Frontal cortex (tissue), 4 donors: ENCODE results near the gene SYNGAP1. TPM values are rescaled to one million over a fixed set of nuclear protein-coding genes. Genes with fewer than 3 reads are reported as not detected.
"Not testable (repeated sequence)": the region's sequence is repeated elsewhere in the genome, so short reads cannot be mapped to it uniquely, and the experiment has no call there.

ENCODE experiments used
- DNase-seq, 2 donors: peaks; one replicate each; pipeline ENCODE4 v3.0.0; 2012; ENCODE audit warnings: low spot score in 2 of 2
- FAIRE-seq: peaks from 2 replicates; lab custom pipeline; 2012; peaks lifted over from hg19 to GRCh38; lab: Jason Lieb, UNC
- total RNA-seq: library from RNA; depleted of rRNA; stranded (reverse); fragments of >200 nt; gene quantifications from one replicate; pipeline ENCODE4 v1.2.3, GENCODE V29; 2014
- donor health status: control.
- donor health status: control.
- donor health status: control.

SYNGAP1 gene
- total RNA-seq = 35.1 TPM

DNA sequence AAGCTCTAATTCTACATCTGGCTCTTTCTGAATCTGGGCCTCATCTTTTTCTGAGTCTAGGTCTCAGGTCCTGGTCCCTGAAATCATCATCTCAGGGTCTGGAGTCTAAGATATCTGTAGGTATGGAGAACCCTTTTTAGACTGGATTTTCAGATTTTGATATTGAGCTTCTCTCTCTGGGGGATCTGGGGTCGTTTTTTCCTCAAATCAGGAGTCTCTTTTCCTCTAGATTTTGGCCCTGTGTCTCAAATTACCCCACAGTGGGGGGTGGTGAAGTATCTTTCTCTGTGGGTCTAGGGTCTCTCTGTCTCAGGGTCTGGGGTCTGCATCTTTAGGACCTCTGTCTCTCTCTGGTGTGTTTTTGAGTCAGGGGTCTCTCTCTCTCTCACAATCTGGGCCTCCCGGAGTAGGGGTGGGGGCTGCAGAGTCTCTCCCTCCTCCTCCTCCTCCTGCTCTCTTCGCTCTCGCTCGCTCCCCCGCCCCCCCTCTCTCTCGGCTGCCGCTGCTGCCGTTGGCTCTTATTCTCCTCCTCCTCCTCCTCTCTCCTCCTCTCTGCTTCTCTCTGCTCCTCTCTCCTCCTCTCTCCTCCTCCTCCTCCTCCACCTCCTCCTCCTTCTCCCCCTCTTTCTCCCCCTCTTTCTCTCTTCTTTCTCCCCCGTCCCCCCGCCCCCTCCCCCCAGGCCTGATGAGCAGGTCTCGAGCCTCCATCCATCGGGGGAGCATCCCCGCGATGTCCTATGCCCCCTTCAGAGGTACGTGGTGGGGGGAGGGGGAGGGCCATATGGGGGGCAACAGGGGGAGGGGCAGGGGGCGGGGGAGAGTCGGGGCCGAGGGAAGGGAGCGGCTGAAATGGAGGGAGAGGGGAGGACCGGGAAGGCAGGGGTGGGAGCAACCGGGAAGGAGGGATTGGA, at the start of gene SYNGAP1:
Gene SYNGAP1 (plus strand): TSS at position 486 of the 911 bp plus-strand sequence. CDS start 200 bp downstream, at position 686.
- no peak for DNase-seq
- no peak for FAIRE-seq

GRCh38 chr6:33371901-33372300, 48.0 kb upstream of the SYNGAP1 start:
- not testable (repeated sequence) for FAIRE-seq, DNase-seq

DNA sequence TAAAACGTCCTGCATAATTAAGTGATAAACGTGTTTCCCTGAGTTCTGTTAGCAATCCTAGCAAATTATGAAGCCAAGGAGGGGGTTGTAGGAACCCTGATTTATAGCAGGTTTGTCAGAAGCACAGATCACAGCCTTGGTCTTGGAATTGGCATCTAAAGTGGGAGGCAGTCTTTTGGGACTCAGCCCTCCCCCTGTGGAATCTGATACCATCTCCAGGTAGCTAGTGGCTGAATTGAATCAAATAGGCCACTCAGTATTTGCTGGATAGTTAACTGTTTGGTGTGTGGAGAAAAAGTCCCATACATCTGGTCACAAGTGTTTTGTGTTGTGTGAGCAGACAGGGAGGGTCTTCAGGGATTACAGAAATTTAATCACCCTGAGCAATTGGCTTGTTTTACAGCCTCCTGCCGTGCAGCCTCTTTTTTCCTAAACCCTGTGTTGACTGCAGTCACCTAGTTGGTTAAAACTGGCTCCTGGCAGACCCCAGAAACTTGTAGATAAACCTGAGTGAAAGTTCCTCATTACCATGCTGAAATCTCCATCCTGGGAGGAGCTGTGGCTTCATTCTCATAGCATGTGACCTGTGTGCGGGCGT, 47.2 kb upstream of the SYNGAP1 start:
- DNase-seq (no peak), FAIRE-seq (no peak)

DNA sequence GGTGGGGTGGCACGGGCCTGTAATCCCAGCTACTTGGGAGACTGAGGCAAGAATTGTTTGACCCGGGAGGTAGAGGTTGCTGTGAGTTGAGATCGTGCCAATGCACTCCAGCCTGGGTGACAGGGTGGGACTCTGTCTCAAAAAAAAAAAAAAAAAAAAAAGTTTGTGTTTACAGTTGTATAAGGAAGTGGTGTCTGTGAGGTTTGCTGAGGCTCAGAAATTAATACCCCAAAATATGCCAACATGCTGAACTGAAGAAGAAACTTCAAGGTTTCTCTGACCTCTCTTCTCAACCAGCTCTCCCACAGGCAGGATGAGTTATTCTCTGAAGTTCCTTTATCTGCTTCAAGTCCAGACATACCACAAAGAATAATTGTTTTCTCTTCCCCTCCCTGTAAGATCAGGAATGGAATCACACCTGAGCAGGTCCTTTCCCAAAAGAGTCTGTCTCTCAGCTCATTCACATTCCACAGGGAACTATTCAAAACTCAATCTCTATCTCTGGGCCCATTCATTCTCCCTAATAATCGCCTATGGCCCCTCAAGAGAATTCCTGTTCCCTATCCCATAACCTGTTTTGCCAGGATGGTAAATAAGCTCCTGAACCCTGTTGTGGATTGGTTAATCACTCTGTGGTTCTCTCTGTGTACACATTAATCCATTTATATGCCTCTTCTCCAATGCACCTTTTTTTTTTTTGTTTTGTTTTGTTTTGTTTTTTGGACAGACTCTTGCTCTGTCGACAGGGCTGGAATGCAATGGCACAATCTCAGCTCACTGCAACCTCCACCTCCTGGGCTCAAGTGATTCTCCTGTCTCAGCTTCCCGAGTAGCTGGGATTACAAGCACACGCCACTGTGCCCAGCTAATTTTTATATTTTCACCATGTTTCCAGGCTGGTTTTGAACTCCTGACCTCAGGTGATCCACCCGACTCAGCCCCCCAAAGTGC, 45.6 kb upstream of the SYNGAP1 start:
- no peak for FAIRE-seq
- DNase-seq = no peak

- DNase-seq (no peak), FAIRE-seq (no peak)
Observed at GRCh38 chr6:33375143-33375671, 44.7 kb upstream of the SYNGAP1 start.

DNA sequence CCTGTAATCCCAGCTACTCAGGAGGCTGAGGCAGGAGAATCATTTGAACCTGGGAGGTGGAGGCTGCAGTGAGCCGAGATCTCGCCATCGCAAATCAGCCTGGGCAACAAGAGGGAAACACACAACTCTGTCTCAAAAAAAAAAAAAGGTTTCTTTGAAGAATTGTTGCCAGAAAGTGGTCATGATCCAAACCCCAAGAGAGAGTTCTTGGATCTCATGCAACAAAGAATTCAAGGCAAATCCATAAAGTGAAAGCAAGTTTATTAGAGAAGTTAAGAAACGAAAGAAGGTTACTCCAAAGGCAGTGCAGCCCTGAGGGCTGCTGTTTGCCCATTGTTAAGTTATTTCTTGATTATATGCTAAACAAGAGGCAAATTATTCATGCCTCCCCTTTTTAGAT, 42.7 kb upstream of the SYNGAP1 start:
- FAIRE-seq = no peak
- DNase-seq = no peak

DNA sequence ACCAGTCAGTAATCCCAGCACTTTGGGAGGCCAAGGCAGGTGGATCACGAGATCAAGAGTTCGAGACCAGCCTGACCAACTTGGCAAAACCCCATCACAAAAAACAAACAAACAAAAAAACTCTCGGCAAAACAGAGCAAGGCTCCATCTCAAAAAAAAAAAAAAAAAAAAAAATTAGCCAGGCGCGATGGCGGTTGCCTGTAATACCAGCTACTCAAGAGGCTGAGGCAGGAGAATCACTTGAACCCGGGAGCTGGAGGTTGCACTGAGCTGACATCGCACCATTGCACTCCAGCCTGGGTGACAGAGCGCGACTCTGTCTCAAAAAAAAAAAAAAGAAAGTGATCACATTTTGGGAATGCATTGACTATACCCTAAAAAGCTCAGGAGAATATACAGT, 40.7 kb upstream of the SYNGAP1 start:
- DNase-seq, FAIRE-seq: not testable (repeated sequence)

GRCh38 chr6:33380272-33380981, 39.4 kb upstream of the SYNGAP1 start:
- FAIRE-seq (no peak), DNase-seq (no peak)

DNA sequence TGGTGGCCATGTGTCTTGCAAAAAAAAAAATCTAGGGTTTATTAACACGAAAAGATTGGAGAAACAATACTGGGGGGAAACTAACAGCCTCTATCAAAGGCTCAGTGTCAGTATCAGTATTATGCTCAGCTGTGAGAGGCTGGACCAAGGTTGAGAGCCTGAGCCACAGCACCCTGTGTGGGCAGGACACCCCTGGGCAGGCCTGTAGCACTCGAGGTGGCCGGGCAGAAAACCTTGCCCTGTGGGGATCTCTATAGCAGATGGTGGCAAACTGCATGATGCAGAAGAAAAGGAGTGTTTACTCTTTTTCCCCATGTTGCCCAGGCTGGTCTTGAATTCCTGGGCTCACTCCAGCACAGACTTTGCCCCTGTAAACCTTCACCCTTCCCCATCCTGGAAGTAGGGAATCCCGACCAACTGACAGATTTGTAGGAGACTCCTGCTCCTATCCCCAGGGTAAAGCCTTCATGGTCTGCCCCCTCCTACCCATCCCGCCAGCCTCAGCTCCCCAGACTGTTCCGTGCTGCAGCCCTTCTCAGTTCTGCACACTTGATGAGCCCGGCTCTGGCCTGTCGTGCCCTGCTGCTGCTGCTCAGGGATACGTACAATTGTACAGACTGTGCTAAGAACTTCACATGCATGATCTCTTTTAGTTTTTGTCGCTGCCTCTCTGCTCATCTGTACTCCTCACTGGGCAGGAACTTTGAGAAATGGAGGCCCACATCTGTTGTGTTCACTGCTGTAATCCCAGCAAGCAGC, 36.3 kb upstream of the SYNGAP1 start:
- DNase-seq (no peak), FAIRE-seq (no peak)

- no peak for FAIRE-seq
- peak in 1 of 2 donors; percentile 40 for DNase-seq
Observed at GRCh38 chr6:33384581-33385020, 35.3 kb upstream of the SYNGAP1 start.

DNA sequence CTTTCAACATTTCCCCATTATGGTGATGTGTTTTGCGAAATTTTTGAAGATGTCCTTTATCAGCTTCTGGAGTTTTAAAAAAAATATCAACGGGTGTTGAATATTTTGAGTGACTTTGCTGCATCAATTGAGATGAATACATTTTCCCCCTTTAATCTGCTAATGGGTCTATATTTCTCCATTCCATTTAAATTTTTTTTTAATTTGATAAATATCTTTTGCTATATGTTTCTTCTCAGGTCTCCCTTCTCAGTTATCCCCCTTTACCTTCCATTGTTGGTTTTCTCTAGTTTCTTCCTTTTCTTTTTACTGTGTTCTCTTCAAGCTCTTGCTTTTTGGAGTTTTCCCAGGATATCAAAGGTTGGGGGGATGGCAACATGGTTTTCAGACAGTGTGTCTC, 29.7 kb upstream of the SYNGAP1 start:
- no peak for FAIRE-seq

GRCh38 chr6:33390767-33391277, 29.0 kb upstream of the SYNGAP1 start:
- no peak for FAIRE-seq

More for the DNA sequence above, 29.7 kb upstream of the SYNGAP1 start:
- DNase-seq = no peak

DNA sequence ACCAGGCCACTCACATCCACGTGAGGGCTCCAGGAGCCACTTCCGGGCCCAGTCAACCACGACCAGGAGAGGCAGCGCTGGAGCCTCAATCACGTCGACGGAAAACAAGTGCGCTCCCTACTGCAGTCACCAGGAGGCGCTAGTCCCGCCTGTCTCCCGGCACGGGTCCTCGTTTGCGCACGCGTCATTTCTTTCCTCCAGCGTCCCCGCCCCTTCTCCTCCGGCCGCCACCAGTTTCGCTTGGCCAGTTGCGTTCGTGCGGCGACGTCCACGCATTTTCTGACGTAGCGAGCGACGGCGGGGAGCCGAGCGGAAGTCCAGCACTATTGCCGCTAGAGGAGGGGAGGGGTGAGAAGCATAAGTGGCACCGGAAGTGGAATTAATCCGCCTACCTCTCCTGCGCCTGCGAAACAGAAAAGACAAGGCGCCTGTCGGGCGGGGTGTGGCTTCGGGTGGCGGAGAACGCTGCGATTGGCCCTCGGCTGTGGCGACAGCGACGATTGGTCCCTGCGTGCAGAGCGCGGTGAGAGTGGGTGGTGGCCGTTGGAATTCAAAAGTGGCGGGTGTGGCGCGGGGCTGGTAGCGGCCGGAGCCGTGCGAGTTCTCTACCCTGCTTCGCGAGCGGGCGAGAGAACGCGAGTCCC, 28.5 kb upstream of the SYNGAP1 start, which contains the start of gene KIFC1:
Gene KIFC1 (plus strand): TSS at position 546 of the 644 bp plus-strand sequence. CDS start 163 bp downstream, outside the sequence.
- DNase-seq (peak; percentile 90 to 96), FAIRE-seq (peak; percentile 91)

More at GRCh38 chr6:33390767-33391277, 29.0 kb upstream of the SYNGAP1 start:
- no peak for DNase-seq

GRCh38 chr6:33391922-33392594, 27.8 kb upstream of the SYNGAP1 start:
- no peak for FAIRE-seq
- DNase-seq = no peak

- FAIRE-seq = no peak
Observed at GRCh38 chr6:33392595-33392948, 27.3 kb upstream of the SYNGAP1 start.

DNA sequence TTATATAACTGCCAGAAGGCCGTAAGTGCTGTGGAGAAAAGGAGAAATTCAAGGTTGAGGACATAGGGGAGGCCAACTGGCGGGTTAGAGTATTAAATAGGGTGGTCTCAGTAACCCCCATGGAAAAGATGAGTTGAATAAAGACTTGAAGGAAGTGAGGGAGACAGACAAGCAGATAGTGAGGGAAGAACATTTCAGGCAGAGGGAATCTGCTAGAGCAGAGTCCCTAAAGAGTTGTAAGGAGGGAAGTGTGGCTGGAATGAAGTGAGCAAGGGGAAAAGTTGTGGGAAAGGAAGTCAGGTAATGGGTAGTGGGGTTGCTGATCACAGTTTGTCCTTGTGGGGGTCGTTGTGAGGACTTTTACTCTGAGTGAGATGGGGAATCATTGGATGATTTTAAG, 26.9 kb upstream of the SYNGAP1 start:
- FAIRE-seq (no peak), DNase-seq (no peak)

More at GRCh38 chr6:33392595-33392948, 27.3 kb upstream of the SYNGAP1 start:
- DNase-seq = no peak

GRCh38 chr6:33397541-33397940, 22.3 kb upstream of the SYNGAP1 start:
- FAIRE-seq = no peak

More at GRCh38 chr6:33397541-33397940, 22.3 kb upstream of the SYNGAP1 start:
- no peak for DNase-seq
